ENCODE data around the gene RAI14. TPM values are rescaled to one million over a fixed set of nuclear protein-coding genes. Genes with fewer than 3 reads are reported as not detected.

The RAI14 gene
- total RNA-seq, 3 donors from 2014 or later: 12.5 to 38.7 (median 22.4) TPM

DNA sequence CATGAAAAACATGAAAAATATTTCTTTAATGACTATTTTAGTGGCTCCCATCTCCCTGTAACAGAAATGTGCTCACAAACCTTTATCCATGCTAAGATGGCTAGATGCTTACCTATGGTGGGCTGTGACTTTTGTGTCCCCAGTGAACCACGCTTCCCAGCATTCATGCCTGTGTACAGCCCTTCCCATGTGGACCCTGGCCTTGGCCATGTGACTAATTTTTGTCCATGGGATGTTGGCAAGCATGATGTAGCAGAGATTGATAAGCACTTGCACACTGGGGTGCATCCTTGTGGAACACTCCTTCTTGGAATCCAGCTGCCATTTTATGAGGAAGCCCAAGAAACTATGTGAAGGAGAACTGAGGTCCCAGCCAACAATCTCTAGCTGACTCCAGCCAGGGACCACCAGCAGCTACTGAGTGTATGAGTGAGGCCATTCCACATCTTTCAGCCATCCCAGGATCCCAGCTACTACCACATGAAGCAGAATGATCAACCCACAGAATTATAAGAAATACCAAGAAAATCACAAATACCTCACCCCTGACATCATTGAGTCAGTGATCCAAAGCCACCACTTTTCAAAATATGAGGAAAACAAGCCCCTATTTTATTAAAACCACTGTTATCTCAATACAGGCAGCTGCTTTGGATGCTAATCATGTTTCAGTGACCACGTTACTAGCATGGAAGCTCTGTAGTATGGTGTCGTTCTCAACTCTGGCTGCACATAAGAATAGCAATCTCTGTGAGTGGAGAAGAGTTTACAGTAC, 16.1 kb upstream of the RAI14 start:
- TF ChIP-seq POLR2AphosphoS5 (IDR thresholded peaks at IDR 0.05): no peak
- no peak for TF ChIP-seq CTCF (IDR thresholded peaks at IDR 0.05)
- no peak for TF ChIP-seq POLR2A (IDR thresholded peaks at IDR 0.05)

DNA sequence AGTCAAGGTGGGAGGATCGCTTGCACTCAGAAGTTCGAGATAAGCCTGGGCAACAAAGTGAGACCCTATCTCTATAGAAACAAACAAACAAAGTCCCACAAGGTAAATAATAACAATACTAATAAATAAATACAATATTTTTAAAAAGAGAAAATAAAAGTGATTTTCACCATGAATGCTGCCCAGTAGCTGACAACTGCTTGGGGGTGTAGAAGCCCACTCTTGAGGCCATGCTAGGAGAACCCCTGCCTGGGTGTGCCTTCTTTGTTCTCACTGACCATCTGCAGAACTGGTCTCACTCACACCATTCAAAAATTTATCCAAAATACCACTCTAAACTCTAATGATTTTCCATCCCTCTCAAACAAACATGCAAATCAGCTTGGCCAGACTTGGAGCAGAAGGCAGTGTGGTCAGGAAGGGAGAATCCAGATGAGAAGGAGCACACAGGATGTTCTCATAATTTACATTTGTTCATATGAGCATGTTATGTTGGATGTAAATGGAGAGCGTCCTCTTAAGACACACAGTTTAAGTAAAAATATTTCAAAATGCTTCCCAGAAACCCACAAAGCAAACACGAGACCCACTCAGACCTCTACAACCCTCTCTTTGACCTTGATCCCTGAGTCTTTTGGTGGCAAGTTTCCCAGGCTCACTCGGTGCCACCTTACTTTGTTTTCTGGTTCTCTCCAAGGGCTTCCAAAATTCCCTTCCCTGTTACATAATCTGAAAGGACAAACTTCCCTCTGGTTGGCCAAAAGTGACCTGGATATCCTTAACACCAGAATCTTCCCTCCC, 7.9 kb upstream of the RAI14 start:
- no peak for TF ChIP-seq POLR2AphosphoS5 (IDR thresholded peaks at IDR 0.05)
- Histone ChIP-seq H3K27ac (no peak overlapping the region), H3K36me3 (no peaks in the 10 kb centered on the region), H3K4me1 (no peaks in the 10 kb centered on the region), H3K9me3 (no peaks in the 10 kb centered on the region), H3K4me3 (no peak overlapping the region), H3K27me3 (no peaks in the 10 kb centered on the region)
- intact Hi-C loops (cut with DNase I; ENCODE audit: low total_unique reads): no loop called here
- DNase-seq (ENCODE audit: low spot score in 2 of 2): no peak

More for the DNA sequence above, 16.1 kb upstream of the RAI14 start:
- no peak overlapping the region for H3K4me3 ChIP-seq
- intact Hi-C loops (cut with DNase I; ENCODE audit: low total_unique reads): no loop called here
- H3K27me3 ChIP-seq: no peaks in the 10 kb centered on the region
- no peak overlapping the region for H3K27ac ChIP-seq
- no peak for DNase-seq (ENCODE audit: low spot score in 2 of 2)
- no peaks in the 10 kb centered on the region for H3K36me3 ChIP-seq
- H3K9me3 ChIP-seq: no peaks in the 10 kb centered on the region
- H3K4me1 ChIP-seq: no peaks in the 10 kb centered on the region

- Histone ChIP-seq H3K4me3 (no peak overlapping the region), H3K4me1 (no peaks in the 10 kb centered on the region), H3K36me3 (no peaks in the 10 kb centered on the region), H3K27me3 (no peaks in the 10 kb centered on the region), H3K27ac (no peak overlapping the region), H3K9me3 (no peaks in the 10 kb centered on the region)
- TF ChIP-seq POLR2A (IDR thresholded peaks at IDR 0.05): no peak
- TF ChIP-seq POLR2AphosphoS5 (IDR thresholded peaks at IDR 0.05): no peak
- TF ChIP-seq CTCF (IDR thresholded peaks at IDR 0.05): no peak
- intact Hi-C loops (cut with DNase I; ENCODE audit: low total_unique reads): no loop called here
- no peak for DNase-seq (ENCODE audit: low spot score in 2 of 2)
Observed at GRCh38 chr5:34648840-34649158, 7.3 kb upstream of the RAI14 start.

DNA sequence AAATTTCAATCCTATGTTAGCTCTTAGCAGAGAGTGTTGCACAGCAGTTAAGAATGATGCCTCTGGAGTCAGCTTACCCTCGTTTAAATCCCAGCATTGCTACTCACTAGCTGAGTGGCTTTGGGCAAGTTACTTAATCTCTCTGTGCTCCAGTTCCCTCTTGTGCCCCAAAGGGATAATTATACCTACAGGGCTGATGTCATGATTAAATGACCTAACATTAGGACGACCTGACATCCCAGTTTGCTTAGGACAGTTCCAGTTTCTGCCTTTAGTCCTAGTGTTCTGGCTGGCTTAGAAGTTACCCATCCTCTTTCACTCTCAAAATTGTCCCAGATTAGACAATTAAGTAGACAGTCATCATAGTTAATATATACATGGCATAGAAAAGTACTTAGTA, 4.3 kb upstream of the RAI14 start:
- no peaks in the 10 kb centered on the region for H3K4me1 ChIP-seq
- H3K27me3 ChIP-seq: no peaks in the 10 kb centered on the region
- no peaks in the 10 kb centered on the region for H3K9me3 ChIP-seq
- H3K4me3 ChIP-seq: no peak overlapping the region
- intact Hi-C loops (cut with DNase I; ENCODE audit: low total_unique reads): no loop called here
- DNase-seq (ENCODE audit: low spot score in 2 of 2): no peak
- no peaks in the 10 kb centered on the region for H3K36me3 ChIP-seq
- no peak for TF ChIP-seq POLR2A (IDR thresholded peaks at IDR 0.05)
- TF ChIP-seq POLR2AphosphoS5 (IDR thresholded peaks at IDR 0.05): no peak
- TF ChIP-seq CTCF (IDR thresholded peaks at IDR 0.05): no peak
- no peak overlapping the region for H3K27ac ChIP-seq

GRCh38 chr5:34652466-34652865, 3.7 kb upstream of the RAI14 start:
- no peaks in the 10 kb centered on the region for H3K27me3 ChIP-seq
- H3K4me1 ChIP-seq: no peaks in the 10 kb centered on the region
- no peaks in the 10 kb centered on the region for H3K36me3 ChIP-seq
- no peaks in the 10 kb centered on the region for H3K9me3 ChIP-seq
- no peak for DNase-seq (ENCODE audit: low spot score in 2 of 2)
- intact Hi-C loops (cut with DNase I; ENCODE audit: low total_unique reads): no loop called here
- no peak overlapping the region for H3K4me3 ChIP-seq
- no peak overlapping the region for H3K27ac ChIP-seq
- TF ChIP-seq POLR2A (IDR thresholded peaks at IDR 0.05) (no peak), CTCF (IDR thresholded peaks at IDR 0.05) (no peak), POLR2AphosphoS5 (IDR thresholded peaks at IDR 0.05) (no peak)
